NB4 (cell line): ENCODE results near the gene IL1F10.

Source experiments
- DNase-seq: peaks from one replicate; pipeline ENCODE4 v3.0.0; 2010; ENCODE audit warnings: low read depth
- H3K4me3 ChIP-seq: one replicate; pipeline ENCODE4 v1.5.1; 2011; ENCODE audit warnings: mild to moderate bottlenecking, low read depth, low read length, moderate library complexity
- CTCF ChIP-seq: IDR thresholded peaks from one replicate; pipeline ENCODE4 v1.5.1; 2012; ENCODE audit warnings: low read depth, low read length
- MYC ChIP-seq: IDR thresholded peaks from 2 replicates; pipeline ENCODE4 v1.6.1; 2011; ENCODE audit warnings: low read depth, low read length
- POLR2A ChIP-seq: IDR thresholded peaks from 2 replicates; pipeline ENCODE4 v1.6.1; 2011; ENCODE audit warnings: mild to moderate bottlenecking; ENCODE audit not compliant: insufficient read length; ENCODE audit errors: extremely low read depth
- TF ChIP-seq, protein P1 (sequence below): IDR thresholded peaks from 2 replicates; pipeline ENCODE4 v1.6.1; 2011; ENCODE audit warnings: low read depth, low read length

IL1F10 gene

DNA sequence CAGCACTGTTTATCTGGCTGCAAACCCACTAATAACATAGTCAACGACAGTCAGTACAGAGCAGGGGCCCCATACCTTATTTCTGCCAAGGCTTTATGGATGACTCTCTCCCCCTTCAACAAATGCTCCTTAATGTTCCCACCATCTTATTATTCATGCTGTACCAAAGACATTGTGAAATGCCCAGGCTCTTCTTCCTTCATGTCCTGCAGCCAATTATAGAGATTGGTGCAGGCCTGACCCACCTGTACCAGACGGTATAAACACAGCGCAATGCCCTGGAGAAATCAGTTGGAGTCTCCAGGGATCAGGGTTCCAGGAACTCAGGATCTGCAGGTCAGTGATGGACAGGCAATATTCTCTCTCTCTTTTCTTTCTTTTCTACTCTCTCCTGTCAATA is at the start of gene IL1F10:
Gene IL1F10 (plus strand): TSS at position 290 of the 400 bp plus-strand sequence. CDS start 4,769 bp downstream, outside the sequence.
- no peak for DNase-seq
- TF ChIP-seq, protein P1, sequence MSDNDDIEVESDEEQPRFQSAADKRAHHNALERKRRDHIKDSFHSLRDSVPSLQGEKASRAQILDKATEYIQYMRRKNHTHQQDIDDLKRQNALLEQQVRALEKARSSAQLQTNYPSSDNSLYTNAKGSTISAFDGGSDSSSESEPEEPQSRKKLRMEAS: no peak
- TF ChIP-seq POLR2A (no peak), CTCF (no peak), MYC (no peak)
- H3K4me3 ChIP-seq: no peak within 1 kb of the TSS

- no peak for DNase-seq
- TF ChIP-seq CTCF (no peak), MYC (no peak), POLR2A (no peak)
- TF ChIP-seq, protein P1: no peak
- H3K4me3 ChIP-seq: no peak overlapping the region
These were observed 49.3 kb upstream of the IL1F10 start for GRCh38 chr2:113018509-113018908.

DNA sequence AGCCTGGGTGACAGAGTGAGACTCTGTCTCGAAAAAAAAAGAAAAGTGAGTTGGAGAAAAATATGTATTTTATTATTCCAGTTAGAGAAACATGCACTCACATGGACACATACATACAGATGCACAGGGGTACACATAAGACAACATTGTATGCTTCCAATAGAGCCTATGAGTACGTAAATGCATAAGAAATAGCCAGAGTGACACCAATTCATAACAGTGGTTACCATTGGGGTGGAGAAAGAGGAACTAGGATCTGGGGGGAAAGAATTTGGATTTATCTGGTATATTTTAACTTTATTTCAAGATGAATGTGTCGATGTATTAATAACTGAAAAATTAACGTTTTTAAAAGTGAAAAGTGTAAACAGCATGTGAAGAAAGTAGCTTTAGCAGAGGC is 46.5 kb upstream of the IL1F10 start:
- H3K4me3 ChIP-seq: no peak overlapping the region
- no peak for DNase-seq
- TF ChIP-seq CTCF (no peak), MYC (no peak), POLR2A (no peak)
- TF ChIP-seq, protein P1: no peak

- H3K4me3 ChIP-seq: no peak overlapping the region
- TF ChIP-seq CTCF (no peak), POLR2A (no peak), MYC (no peak)
- TF ChIP-seq, protein P1: no peak
- no peak for DNase-seq
These were observed 43.0 kb upstream of the IL1F10 start for GRCh38 chr2:113024764-113025163.

- H3K4me3 ChIP-seq: no peak overlapping the region
- peak; percentile 40 for DNase-seq
- TF ChIP-seq, protein P1: no peak
- TF ChIP-seq POLR2A (no peak), MYC (no peak), CTCF (no peak)
These were observed 42.0 kb upstream of the IL1F10 start for GRCh38 chr2:113025737-113026136.
